NCI-H460 (cell line): ENCODE results near the gene CCL11. TPM values are rescaled to one million over a fixed set of nuclear protein-coding genes. Genes with fewer than 3 reads are reported as not detected.

Experiments used
- DNase-seq: peaks from one replicate; pipeline ENCODE4 v3.0.0-alpha.2; 2016; ENCODE audit warnings: low read depth; ENCODE audit errors: extremely low read depth
- polyA plus RNA-seq: library from polyadenylated mRNA; depleted of rRNA; stranded (reverse); fragments of >200 nt; gene quantifications from 2 replicates; pipeline ENCODE4 v1.2.3, GENCODE V29; 2014; cell fraction: nucleus; rRNA removed
- total RNA-seq: library from RNA; depleted of rRNA; stranded (reverse); fragments of >200 nt; shearing (Covaris generic); gene quantifications from 2 replicates; pipeline ENCODE4 v1.2.3, GENCODE V29; 2014; rRNA removed

The CCL11 gene
- not detected in 2 replicates for total RNA-seq
- not detected in 2 replicates for polyA plus RNA-seq

DNA sequence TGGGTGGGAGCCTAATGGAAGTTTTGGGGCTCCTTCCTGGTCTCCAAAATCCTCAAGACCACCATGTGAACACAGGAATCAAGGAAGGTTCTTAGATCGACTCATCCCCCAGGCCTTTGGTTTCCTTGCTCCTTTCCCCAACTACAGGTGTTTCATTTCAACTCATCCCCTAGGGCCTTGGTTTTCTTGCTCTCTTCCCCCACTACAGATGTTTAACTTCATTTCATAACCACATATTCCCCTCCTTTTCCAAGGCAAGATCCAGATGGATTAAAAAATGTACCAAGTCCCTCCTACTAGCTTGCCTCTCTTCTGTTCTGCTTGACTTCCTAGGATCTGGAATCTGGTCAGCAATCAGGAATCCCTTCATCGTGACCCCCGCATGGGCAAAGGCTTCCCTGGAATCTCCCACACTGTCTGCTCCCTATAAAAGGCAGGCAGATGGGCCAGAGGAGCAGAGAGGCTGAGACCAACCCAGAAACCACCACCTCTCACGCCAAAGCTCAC is at the start of gene CCL11:
Gene CCL11 (plus strand): TSS at position 457 of the 507 bp plus-strand sequence. CDS start 67 bp downstream, outside the sequence.
- DNase-seq, result no peak

DNA sequence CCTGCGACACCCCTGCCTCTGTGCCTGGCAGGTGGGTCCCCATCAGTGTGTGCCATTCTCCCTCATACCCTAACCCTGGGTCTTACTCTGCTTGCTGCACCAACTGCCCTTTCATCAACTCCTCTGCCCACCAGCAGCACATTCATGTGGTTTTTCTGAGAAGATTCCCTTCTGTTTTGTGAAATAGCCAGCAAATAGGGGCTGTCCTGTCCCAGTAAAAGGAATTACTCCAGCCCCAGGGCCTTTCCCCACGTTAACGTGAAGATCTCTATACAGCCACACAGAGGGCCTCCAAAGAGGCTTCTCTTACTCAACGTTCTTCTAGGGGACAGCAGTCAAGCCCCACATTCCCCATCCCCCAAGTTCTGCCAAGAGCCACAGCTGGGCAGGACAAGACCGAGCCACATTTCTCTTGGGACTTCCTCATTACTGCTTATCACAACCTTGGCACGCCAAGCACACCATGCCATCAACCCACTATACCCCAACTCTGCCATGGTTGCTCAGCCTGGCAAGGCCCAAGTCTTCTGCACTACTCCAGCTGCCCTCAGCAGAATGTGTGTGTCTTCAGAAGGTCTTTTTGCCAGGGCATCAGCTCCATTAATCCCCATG is 49.2 kb upstream of the CCL11 start:
- no peak for DNase-seq

DNA sequence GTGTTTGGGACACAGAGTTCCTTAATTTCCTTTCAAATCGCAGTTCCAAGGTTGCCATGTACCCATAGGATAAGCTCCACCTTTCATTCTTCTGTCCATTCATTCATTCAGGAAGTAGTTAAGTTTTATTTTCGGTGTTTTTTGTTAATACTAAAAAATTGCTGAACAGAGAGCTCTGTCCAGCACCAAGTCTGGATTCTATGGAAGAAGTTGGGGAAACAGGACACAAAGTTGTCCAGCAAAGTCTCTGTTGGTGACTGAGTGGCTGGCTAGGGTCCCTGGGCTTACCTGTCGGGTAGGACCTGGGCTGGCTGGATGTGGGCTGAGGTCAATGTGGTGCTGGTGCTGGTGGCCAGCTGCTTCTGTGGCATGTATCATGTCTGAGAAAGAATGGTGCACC is 48.1 kb upstream of the CCL11 start:
- DNase-seq, result no peak

DNA sequence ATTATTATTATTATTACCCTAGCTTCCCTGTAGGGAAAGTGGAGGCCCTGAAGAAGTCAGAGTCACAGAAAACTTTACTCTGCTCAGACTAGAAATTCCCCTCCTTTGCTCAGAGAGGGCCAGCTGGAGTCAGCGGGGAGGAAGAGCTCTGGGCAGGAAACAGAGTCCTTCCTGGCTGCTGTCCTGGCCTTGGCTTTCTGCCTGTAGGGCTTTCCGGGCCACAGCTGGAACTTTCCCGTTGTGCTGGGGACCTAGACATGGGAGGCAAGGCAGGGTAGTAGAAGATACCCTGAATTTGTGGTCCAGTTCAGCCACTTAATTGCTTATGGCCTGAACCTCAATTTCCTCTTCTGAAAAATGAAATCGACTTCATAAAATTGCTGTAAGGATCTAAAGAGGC is 44.5 kb upstream of the CCL11 start:
- no peak for DNase-seq

DNA sequence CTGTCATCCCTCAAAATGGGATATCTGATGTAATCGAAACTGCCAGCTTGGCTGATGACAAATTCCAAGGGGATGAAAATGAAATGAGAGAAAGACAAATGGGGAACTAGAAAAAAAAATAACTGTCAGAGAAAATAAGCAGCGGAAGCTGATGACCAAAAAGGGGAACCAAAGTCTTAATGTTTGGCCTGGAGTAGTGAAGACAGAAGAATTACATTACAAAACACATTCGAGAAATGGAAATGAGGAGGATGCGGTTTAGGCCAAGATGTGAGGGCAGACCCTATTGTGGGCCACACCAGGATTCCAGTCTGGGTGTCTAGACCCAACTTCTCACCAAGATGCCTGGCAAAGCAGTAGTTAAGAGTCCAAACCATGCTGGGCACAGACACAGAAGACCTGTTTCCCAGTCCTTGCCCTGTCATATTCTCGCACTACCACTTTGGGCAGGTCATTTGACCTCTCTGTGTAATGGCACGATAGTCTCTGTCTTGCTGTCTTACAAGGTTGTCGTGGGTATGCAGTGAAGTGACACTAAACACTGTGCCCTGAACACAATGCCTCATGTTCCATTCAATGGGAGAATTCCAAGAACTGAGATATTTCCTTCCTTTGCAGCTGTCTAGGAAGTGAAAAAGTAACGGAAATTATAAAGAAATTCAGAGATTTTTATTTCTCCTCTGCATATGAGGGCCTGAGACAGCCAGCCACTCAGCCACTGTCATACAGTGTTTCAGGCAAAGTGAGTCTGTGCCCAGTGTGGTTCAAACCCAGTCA is 42.8 kb upstream of the CCL11 start:
- no peak for DNase-seq

DNA sequence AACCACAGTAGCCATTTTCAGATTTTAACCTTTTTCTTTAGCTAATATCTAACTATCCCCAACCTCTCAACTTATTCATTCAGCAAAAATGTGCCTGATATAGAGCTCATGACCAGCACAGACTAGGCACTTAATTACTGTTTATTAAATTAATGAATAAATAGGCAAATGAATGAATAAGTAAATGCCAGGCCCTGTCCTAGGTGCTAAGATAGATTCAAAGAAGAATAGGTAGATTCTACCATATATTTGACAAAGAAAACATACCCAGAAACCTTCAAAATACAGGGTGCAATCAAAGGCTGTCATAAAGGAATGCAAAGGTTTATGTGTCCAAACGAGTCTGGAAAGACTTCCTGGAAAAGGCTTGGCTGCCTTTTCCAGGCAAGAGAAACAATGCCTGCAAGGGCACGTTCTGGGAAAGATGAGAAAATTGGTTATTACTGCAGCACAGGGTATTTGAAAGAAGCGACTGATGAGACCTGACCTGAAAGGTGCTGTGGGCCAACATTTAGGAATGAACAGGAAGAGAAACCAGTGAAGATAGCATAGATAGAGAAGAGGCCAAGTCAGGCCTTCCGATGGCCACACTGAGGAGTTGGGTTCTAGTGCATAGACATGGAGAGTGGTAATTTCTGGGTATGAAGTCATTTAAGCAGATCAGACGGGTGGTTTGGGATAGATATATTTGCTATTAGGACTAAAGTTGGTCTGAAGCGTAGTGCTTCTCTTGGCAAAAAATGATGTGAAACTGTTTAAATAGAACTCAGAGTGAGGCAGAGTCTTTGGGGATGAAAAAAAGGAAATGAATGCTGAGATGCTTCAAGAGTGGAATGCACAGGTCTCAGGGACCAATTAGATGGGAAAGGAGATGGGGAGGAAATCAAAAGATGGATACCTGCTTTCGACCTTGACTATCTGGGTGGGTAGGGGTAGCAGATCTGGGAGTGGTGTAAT is 41.9 kb upstream of the CCL11 start:
- DNase-seq, result no peak

DNA sequence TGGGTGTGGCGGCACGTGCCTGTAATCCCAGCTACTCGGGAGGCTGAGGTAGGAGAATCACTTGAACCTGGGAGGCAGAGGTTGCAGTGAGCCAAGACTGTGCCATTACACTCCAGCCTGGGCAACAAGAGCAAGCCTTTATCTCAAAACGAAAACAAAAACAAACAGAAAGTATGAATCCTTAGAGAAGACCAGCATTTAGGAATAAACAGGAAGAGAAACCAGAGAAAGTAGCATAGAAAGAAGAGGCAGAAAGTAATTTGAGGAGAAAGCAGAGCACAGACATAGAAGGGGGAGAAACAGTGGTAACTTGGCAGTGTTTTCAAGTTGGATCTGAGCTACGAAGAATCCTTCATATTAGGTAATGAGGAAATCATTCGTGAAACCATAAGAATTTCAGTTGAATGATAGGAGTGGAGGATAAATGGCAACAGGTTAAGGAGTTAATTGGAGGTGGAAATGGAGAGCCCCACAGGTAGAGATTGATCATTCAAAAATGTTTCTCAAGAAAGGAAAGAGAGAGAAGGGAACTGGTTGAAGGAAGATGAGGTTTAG is 40.1 kb upstream of the CCL11 start:
- no peak for DNase-seq

DNA sequence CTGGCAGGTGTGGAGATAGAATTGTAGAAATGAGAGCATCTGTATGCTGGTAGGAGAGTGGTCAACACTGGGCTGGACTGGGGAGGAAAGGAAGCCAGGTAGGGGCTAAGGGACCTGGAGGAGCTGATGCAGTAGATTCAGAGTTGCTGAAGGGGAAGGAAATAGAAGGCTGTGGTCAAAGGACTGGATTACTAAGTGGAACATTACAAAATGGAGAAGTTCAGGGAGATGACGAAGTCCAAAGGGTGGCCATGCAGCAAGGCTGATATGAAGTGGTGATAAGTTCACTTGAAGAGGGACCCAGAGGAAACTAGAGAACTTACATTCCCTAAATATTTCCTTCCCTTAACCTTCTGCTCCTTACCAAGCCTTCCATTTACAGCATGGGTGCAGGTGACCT is 39.1 kb upstream of the CCL11 start:
- no peak for DNase-seq

DNA sequence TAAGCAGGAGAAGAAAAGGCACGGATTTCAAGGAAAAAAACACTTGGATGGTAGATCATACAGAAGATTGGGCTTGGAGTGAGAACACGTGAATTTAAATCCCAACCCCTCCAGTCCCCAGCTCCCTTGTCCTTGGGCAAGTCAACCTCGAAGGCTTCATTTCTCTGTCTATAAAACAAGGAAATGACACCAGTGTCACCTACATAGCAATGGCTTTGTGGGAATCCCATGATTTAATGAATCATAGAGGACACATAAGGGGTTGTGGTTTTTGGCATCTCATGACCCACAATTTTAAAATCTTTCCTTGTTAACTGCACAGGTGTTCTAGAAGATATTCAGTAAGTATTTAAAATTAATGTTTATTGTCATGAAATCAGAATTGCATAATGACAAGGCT is 38.7 kb upstream of the CCL11 start:
- no peak for DNase-seq

DNA sequence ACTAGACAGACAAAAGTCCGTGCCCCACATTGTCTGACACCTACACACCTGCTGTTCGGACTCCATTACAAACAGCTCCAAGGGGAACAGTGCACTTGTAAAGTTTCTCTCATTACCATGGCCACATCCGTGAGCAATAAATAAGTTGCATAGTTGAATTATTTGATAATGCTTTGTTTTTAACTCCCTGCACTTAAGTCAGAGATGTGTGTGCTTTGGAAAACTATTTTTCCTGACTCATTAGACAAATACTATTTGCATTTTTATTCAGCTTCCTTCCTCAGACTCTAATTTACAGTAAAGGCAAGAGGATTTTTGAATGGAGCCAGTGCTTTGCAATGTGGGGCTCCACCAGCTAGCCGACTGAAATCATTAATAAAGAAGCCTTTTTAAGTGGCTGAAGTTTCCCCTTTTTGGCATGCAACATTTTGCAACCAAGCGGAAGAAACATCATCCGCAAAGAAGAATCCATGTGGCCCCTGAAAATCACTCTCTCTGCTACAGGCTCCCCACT is 37.0 kb upstream of the CCL11 start:
- no peak for DNase-seq

DNA sequence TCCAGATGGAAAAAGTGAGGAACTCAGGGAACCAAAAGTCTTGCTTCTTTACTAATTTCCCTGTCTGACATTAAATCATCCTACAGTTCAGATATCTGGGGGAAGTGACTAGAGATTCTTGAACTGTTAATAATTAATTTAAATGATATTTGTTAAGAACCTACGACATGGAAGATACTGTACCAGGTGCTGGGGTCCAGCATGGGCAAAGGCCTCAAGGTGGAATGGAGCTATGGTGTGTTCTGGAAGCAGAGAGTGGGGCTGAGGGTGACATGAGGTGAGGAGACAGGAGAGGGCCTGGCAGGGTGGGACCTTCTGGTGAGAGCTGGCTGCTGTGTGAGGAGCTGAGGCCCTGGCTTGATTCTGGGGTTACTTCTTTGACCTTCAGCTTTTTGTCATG is 36.5 kb upstream of the CCL11 start:
- DNase-seq, result no peak

DNA sequence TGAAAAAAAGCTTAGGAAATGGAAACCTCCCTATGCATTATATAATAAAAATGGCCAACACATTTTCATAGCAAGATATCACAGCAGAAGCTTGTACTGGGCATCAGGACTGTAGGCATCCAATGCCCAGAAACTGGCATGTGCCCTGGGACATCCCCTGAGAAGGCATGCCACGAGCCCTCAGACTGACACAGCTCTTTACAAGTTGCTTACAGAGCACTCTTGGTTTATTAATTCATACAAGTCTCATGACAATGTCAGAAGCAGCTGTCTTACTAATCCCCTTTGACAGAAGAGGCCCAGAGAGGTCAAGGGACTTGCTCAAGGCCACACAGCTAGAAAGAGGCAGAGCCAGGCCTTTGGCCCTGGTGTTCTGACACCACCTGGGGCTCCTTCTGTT is 36.1 kb upstream of the CCL11 start:
- no peak for DNase-seq

DNA sequence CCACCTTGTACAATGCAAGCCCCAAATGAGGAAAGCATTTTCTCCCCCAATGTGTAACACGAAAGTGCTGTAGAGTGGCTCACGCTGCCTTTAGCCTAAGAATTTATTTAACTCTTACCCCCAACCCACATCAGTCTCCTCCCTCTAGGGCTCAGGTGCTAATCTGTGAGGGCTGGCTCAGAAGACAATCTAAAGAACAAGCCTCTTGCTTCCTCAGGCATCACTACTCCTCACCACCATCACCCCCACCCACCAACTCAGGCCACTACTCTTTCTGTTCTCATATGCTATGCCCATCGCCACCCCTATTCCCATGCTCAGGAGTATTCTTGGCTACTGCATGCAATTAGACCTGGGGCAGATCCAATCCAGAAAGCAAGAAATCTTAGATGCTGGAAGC is 34.4 kb upstream of the CCL11 start:
- DNase-seq, result no peak

DNA sequence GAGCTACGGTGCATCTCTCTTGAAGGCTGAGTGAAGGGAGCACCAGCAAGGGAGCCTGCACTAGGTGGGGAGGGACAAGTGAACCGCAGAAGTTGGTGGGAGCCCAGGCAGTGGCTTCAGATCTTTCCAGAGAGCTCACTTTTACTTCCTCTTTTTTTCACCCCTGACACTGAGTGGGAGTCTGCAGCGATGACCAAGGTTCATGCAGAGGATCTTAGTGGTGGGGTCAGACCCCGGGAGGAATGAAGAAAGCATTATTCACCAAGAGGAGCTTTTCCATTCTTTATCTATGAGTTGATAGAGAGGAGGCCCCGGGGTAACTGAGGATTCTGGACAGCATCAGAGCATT is 33.5 kb upstream of the CCL11 start:
- DNase-seq, result no peak

DNA sequence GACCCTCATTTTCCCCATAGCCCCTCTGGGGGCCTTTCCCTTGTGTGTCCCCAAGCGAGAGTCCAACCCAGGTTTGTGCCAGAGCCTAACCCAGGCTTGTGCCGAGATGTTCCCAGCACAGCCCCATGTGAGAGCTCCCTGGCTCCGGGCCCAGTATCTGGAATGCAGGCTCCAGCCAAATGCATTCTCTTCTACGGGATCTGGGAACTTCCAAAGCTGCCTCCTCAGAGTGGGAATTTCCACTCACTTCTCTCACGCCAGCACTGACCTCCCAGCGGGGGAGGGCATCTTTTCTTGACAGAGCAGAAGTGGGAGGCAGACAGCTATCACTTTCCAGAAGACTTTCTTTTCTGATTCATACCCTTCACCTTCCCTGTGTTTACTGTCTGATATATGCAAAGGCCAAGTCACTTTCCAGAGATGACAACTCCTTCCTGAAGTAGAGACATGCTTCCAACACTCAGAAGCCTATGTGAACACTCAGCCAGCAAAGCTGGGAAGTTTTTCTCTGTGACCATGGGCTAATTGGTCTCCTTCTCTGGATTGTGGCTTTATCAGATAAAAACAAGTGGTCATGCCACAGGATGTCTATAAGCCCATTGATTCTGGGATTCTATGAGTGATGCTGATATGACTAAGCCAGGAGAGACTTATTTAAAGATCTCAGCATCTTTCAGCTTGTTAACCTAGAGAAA is 33.0 kb upstream of the CCL11 start:
- no peak for DNase-seq

DNA sequence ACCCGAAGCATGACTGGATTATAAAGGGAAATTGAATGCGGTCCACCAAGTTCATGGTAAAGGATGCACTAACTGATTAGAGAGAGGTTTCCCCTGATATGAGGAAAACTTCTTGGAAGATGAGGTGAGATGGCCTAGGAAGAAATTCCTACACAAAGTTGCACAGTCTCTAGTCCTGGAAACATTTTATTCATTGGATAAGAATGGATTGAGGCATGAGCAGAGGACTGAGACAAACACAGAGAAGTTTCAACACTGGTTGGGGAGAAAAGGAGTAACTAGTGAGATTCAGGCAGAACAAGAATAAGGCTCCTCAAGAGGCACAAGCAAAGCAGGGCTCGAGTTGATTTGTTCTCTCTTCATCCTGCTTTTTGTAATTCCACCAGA is 32.4 kb upstream of the CCL11 start:
- DNase-seq, result no peak

DNA sequence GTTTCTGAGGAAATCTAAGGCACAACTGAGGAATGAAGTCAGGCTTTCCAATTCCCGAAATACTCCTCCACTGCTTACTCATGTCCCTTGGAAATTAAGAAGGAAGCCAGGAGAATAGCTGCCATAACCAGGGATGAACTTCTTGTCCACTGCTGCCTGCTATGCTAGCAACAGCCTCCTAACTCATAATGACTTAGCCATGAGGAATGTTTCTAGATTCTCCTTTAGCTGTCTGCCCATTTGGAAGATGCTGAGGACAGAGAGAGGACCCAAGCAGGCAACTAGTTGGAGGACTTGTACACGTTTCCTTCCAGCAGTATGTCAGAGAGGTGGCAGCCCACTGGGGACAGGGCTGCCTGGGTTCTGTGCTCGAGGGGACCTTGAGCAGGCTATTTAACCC is 31.4 kb upstream of the CCL11 start:
- DNase-seq, result no peak

DNA sequence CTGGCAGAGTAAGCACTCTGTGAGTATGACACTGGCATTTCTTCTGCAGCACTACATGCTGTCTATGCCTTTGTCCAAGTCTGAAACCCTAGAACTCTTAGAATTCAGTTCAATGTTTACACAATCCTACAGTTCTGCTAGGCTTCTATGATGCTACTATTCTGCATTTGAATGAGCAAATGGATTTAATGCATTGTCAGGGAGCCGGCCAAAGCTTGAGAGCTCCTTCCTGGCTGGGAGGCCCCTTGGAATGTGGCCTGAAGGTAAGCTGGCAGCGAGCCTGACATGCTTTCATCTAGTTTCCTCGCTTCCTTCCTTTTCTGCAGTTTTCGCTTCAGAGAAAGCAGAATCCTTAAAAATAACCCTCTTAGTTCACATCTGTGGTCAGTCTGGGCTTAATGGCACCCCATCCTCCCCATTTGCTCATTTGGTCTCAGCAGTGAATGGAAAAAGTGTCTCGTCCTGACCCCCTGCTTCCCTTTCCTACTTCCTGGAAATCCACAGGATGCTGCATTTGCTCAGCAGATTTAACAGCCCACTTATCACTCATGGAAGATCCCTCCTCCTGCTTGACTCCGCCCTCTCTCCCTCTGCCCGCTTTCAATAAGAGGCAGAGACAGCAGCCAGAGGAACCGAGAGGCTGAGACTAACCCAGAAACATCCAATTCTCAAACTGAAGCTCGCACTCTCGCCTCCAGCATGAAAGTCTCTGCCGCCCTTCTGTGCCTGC is 30.7 kb upstream of the CCL11 start, which contains the start of gene CCL2:
Gene CCL2 (plus strand): TSS at position 635 of the 730 bp plus-strand sequence. CDS start 65 bp downstream, at position 700.
- no peak for DNase-seq

DNA sequence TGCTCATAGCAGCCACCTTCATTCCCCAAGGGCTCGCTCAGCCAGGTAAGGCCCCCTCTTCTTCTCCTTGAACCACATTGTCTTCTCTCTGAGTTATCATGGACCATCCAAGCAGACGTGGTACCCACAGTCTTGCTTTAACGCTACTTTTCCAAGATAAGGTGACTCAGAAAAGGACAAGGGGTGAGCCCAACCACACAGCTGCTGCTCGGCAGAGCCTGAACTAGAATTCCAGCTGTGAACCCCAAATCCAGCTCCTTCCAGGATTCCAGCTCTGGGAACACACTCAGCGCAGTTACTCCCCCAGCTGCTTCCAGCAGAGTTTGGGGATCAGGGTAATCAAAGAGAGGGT is 30.2 kb upstream of the CCL11 start:
- no peak for DNase-seq
